Mammary epithelial cell (primary cell): ENCODE measurements around the gene SHMT1.

ENCODE experiments used
- EZH2 ChIP-seq: IDR thresholded peaks from 2 replicates; pipeline ENCODE4 v1.6.1; 2012; ENCODE audit warnings: low read length, inconsistent platforms, borderline replicate concordance
- TF ChIP-seq, protein P1 (sequence below), 2 donors: IDR thresholded peaks in 1 of 2; conservative IDR thresholded peaks in 1 of 2; 2 replicates each; pipeline ENCODE4 v1.5.1; 2011 to 2012; ENCODE audit warnings: inconsistent platforms in 2 of 2, low read length in 2 of 2, mild to moderate bottlenecking in 2 of 2, control low read depth in 1 of 2, low read depth in 1 of 2; ENCODE audit not compliant: insufficient read depth in 1 of 2; ENCODE audit errors: extremely low read depth in 1 of 2

DNA sequence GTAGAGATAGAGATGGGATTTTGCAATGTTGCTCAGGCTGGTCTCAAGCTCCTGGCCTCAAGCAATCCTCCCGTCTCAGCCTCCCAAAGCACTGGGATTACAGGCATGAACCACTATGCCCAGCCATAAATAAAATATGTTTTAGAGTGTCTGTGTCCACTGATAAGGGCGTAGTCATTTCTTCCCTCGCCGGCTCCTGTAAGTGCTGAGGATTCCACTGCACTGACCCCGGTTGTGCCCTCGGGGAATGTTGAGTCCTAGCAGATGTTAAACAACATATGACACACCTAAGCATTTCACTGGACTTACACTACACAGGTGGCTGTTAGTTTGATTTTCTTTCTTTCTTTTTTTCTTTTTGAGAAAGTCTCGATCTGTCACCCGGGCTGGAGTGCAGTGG lies 5.6 kb upstream of the SHMT1 start:
- TF ChIP-seq, protein P1, sequence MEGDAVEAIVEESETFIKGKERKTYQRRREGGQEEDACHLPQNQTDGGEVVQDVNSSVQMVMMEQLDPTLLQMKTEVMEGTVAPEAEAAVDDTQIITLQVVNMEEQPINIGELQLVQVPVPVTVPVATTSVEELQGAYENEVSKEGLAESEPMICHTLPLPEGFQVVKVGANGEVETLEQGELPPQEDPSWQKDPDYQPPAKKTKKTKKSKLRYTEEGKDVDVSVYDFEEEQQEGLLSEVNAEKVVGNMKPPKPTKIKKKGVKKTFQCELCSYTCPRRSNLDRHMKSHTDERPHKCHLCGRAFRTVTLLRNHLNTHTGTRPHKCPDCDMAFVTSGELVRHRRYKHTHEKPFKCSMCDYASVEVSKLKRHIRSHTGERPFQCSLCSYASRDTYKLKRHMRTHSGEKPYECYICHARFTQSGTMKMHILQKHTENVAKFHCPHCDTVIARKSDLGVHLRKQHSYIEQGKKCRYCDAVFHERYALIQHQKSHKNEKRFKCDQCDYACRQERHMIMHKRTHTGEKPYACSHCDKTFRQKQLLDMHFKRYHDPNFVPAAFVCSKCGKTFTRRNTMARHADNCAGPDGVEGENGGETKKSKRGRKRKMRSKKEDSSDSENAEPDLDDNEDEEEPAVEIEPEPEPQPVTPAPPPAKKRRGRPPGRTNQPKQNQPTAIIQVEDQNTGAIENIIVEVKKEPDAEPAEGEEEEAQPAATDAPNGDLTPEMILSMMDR (conservative IDR thresholded peaks at IDR 0.05 in 1 of 2, IDR thresholded peaks at IDR 0.05 in 1 of 2; ENCODE audit: extremely low read depth in 1 of 2, insufficient read depth in 1 of 2, low read depth in 1 of 2, low read length in 2 of 2): no peak
- no peak for TF ChIP-seq EZH2
